ENCODE measurements around the gene TRPT1. TPM values are rescaled to one million over a fixed set of nuclear protein-coding genes. Genes with fewer than 3 reads are reported as not detected.

Gene TRPT1
- total and polyA plus RNA-seq, 9 of the 15 experiments (the other 6 are each of a cell fraction or from before 2014, with no cell fraction given), result 4.6 to 41.7 (median 23.1) TPM

DNA sequence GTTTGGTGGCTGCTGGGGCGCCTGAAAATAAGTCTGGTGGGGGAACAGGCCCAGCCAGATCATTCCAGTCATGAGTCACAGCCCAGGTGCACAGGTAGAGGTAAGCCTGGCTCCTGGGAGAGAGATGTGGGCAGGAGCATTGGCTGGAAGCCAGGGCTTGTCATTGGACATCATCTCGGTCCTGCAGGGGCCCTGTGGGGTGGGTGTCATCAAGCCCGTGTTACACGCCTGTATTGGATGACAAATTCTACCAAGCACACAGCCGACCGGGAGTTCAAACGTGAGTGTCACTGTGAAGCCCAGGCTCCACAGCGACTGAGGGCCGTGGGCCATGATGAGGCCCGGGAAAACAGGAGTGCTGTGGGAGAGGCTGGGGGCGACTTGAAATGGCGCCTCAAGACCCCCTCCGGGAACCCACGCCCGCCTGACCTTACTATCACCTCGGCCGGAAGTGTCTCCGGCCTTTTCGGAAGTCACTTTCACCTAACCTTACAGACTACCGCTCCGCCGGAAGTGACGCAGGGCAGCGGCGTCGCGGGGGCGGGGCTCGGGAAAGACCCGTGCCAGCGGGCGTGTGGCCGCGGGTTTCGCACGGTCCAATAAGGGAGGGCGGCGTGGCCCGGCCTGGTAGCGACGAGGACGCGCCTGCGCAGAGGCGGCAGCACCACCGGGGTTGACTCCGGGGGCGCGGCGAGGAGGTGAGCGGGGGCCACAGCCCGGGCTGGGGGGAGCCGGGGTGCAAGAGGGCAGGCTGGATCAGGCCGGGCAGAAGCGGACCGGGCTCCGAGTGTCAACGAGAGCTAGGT is 14.7 kb upstream of the TRPT1 start, which contains the start of gene FKBP2 (continued):
- TF ChIP-seq ATF6 (CRISPR knock-in tag; IDR thresholded peaks at IDR 0.05) (no peak), CBX2 (IDR thresholded peaks at IDR 0.05; ENCODE audit: insufficient read depth, low read length, poor library complexity, severe bottlenecking) (no peak), AFF1 (IDR thresholded peaks at IDR 0.05; ENCODE audit: low read depth in 1 of 2, partially characterized antibody in 2 of 2) (peak in 1 of 2 experiments; percentile 37), DIDO1 (tag; IDR thresholded peaks at IDR 0.05; ENCODE audit: low read depth) (no peak), CXXC5 (CRISPR knock-in tag; IDR thresholded peaks at IDR 0.05) (peak; percentile 95), ZNF253 (CRISPR knock-in tag; conservative IDR thresholded peaks at IDR 0.05) (no peak), HINFP (tag; conservative IDR thresholded peaks at IDR 0.05; ENCODE audit: low read depth) (0 out of 2 replicates have a peak, but pooled peaks have one; percentile 14), MLLT1 (IDR thresholded peaks at IDR 0.05) (peak; percentile 27 to 45; a peak in 2 of 4 replicates), CBX1 (IDR thresholded peaks at IDR 0.05; ENCODE audit: low read depth) (0 out of 2 replicates have a peak, but pooled peaks have one; percentile 47), STAT5B (CRISPR knock-in tag; IDR thresholded peaks at IDR 0.05) (no peak)
- TF ChIP-seq, protein P1, sequence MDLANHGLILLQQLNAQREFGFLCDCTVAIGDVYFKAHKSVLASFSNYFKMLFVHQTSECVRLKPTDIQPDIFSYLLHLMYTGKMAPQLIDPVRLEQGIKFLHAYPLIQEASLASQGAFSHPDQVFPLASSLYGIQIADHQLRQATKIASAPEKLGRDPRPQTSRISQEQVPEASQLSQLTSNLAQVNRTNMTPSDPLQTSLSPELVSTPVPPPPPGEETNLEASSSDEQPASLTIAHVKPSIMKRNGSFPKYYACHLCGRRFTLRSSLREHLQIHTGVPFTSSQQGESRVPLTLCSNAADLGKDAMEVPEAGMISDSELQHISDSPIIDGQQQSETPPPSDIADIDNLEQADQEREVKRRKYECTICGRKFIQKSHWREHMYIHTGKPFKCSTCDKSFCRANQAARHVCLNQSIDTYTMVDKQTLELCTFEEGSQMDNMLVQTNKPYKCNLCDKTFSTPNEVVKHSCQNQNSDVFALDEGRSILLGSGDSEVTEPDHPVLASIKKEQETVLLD (IDR thresholded peaks at IDR 0.05), result peak; percentile 28; the same call in 1 of the 2 replicates
